H1 (cell line): ENCODE measurements around the gene RDH11. TPM values are rescaled to one million over a fixed set of nuclear protein-coding genes. Genes with fewer than 3 reads are reported as not detected.

Experiments
- CTCF ChIA-PET: fragments of 300-600 bp; sonication (Branson Sonifier 250); formaldehyde crosslinking; loops from one replicate; lab custom pipeline; 2021; ENCODE audit not compliant: partially characterized antibody; lab: Charles Lee
- POLR2A ChIA-PET: fragments of 300-600 bp; sonication (Branson Sonifier 250); formaldehyde crosslinking; loops from one replicate; lab custom pipeline; 2021; ENCODE audit warnings: inconsistent platforms; ENCODE audit not compliant: partially characterized antibody; lab: Charles Lee
- DNase-seq, 2 experiments: peaks; one replicate each; pipeline versions ENCODE4 v3.0.0 to v3.0.0-alpha.2; 2010 to 2022; ENCODE audit warnings: low spot score in 2 of 2, low read depth in 1 of 2, mixed read lengths in 1 of 2
- FAIRE-seq: peaks from 2 replicates; lab custom pipeline; 2011; peaks lifted over from hg19 to GRCh38; lab: Jason Lieb, UNC
- H2AFZ ChIP-seq: 2 replicates; pipeline ENCODE4 v1.8.1; 2012; ENCODE audit warnings: low read length, inconsistent platforms
- H2AK5ac ChIP-seq: 2 replicates; pipeline ENCODE4 v1.6.1; 2013; ENCODE audit warnings: low read depth, low read length
- H2BK120ac ChIP-seq: replicated peaks from 2 replicates; pipeline ENCODE3; 2013; ENCODE audit warnings: low read depth, low read length, inconsistent platforms
- H2BK12ac ChIP-seq: 2 replicates; pipeline ENCODE4 v1.6.1; 2013; ENCODE audit warnings: low read depth, low read length
- H2BK15ac ChIP-seq: 2 replicates; pipeline ENCODE4 v1.6.1; 2013; ENCODE audit warnings: low read length
- H2BK20ac ChIP-seq: 2 replicates; pipeline ENCODE4 v1.6.1; 2013; ENCODE audit warnings: low read length
- H2BK5ac ChIP-seq: 2 replicates; pipeline ENCODE4 v1.6.1; 2013; ENCODE audit warnings: low read depth, low read length
- H3K14ac ChIP-seq: 2 replicates; pipeline ENCODE4 v1.6.1; 2013; ENCODE audit warnings: inconsistent platforms; ENCODE audit not compliant: insufficient read length
- H3K18ac ChIP-seq: 2 replicates; pipeline ENCODE4 v1.6.1; 2013; ENCODE audit warnings: low read length; ENCODE audit errors: extremely low read depth
- H3K23ac ChIP-seq: 2 replicates; pipeline ENCODE4 v1.6.1; 2013; ENCODE audit warnings: inconsistent platforms; ENCODE audit not compliant: insufficient read length
- H3K23me2 ChIP-seq: 2 replicates; pipeline ENCODE4 v1.6.1; 2013; ENCODE audit warnings: low read depth, low read length
- H3K27ac ChIP-seq: 2 replicates; pipeline ENCODE4 v1.6.1; 2011; ENCODE audit warnings: low read depth, low read length, inconsistent platforms
- H3K27me3 ChIP-seq, 4 experiments: replicated peaks in 1 of 4; 1 replicate in 1 of 4; 2 replicates in 3 of 4; pipeline versions ENCODE4 v1.6.1 to v1.8.1; 2011 to 2013; ENCODE audit warnings: low read length in 3 of 4, mild to moderate bottlenecking in 3 of 4, inconsistent platforms in 2 of 4, mixed read lengths in 2 of 4, moderate library complexity in 1 of 4; ENCODE audit not compliant: control insufficient read depth in 3 of 4, insufficient read depth in 3 of 4; ENCODE audit errors: extremely low read depth in 1 of 4
- H3K36me3 ChIP-seq, 4 experiments: 2 replicates each; pipeline versions ENCODE4 v1.6.1 to v1.8.1; 2011 to 2013; ENCODE audit warnings: mild to moderate bottlenecking in 4 of 4, low read length in 3 of 4, moderate library complexity in 2 of 4, control low read depth in 1 of 4, inconsistent platforms in 1 of 4; ENCODE audit not compliant: insufficient read depth in 4 of 4, control insufficient read depth in 2 of 4
- H3K4ac ChIP-seq: replicated peaks from 2 replicates; pipeline ENCODE3; 2013; ENCODE audit warnings: low read length, low read depth, mixed read lengths, inconsistent platforms; ENCODE audit not compliant: insufficient read length
- H3K4me1 ChIP-seq, 4 experiments: replicated peaks in 1 of 4; 1 replicate in 1 of 4; 2 replicates in 3 of 4; pipeline versions ENCODE4 v1.6.1 to v1.8.1; 2011 to 2013; ENCODE audit warnings: low read length in 3 of 4, inconsistent platforms in 2 of 4, mixed read lengths in 1 of 4; ENCODE audit not compliant: insufficient read depth in 4 of 4, control insufficient read depth in 3 of 4
- H3K4me2 ChIP-seq, 2 experiments: 2 replicates each; pipeline versions ENCODE4 v1.6.1 to v1.8.1; 2011 to 2013; ENCODE audit warnings: low read depth in 2 of 2, low read length in 2 of 2, control low read depth in 1 of 2, inconsistent platforms in 1 of 2, mild to moderate bottlenecking in 1 of 2; ENCODE audit not compliant: insufficient read depth in 1 of 2
- H3K4me3 ChIP-seq, 4 experiments: fragments of 200-600, 300-600 bp in 1 of 4; sonication (generic), shearing (Covaris generic), sonication (Bioruptor Twin) in 1 of 4; 2 replicates each; pipeline versions ENCODE4 v1.5.1 to v1.8.1; 2011 to 2016; ENCODE audit warnings: low read length in 4 of 4, low read depth in 3 of 4, control low read depth in 2 of 4, inconsistent platforms in 2 of 4, mild to moderate bottlenecking in 2 of 4, mixed read lengths in 1 of 4, moderate library complexity in 1 of 4; ENCODE audit not compliant: insufficient read depth in 2 of 4; ENCODE audit errors: extremely low read depth in 1 of 4
- H3K56ac ChIP-seq: replicated peaks from 2 replicates; pipeline ENCODE3; 2013; ENCODE audit warnings: low read depth, mild to moderate bottlenecking, mixed read lengths, low read length, inconsistent platforms; ENCODE audit not compliant: insufficient read length
- H3K79me1 ChIP-seq: 2 replicates; pipeline ENCODE4 v1.6.1; 2013; ENCODE audit warnings: low read depth, low read length, control low read depth
- H3K79me2 ChIP-seq, 2 experiments: 2 replicates each; pipeline versions ENCODE4 v1.6.1 to v1.8.1; 2012 to 2013; ENCODE audit warnings: low read length in 2 of 2, mild to moderate bottlenecking in 2 of 2, inconsistent platforms in 1 of 2; ENCODE audit not compliant: insufficient read depth in 2 of 2, control insufficient read depth in 1 of 2
- H3K9ac ChIP-seq, 4 experiments: replicated peaks in 1 of 4; 1 replicate in 1 of 4; 2 replicates in 3 of 4; pipeline versions ENCODE4 v1.6.1 to v1.8.1; 2011 to 2013; ENCODE audit warnings: low read depth in 3 of 4, low read length in 3 of 4, control low read depth in 2 of 4, mild to moderate bottlenecking in 2 of 4, moderate library complexity in 2 of 4, inconsistent platforms in 1 of 4; ENCODE audit errors: extremely low read depth in 1 of 4
- H3K9me3 ChIP-seq, 2 experiments: 2 replicates each; pipeline versions ENCODE4 v1.6.1 to v1.8.1; 2012 to 2013; ENCODE audit warnings: mild to moderate bottlenecking in 2 of 2, moderate library complexity in 2 of 2, control low read depth in 1 of 2, inconsistent platforms in 1 of 2, low read depth in 1 of 2, low read length in 1 of 2, mixed read lengths in 1 of 2; ENCODE audit not compliant: insufficient read depth in 2 of 2
- H4K20me1 ChIP-seq, 2 experiments: replicated peaks in 1 of 2; 2 replicates each; pipeline versions ENCODE3 to v1.8.1; 2011 to 2013; ENCODE audit warnings: inconsistent platforms in 2 of 2, low read length in 2 of 2, mild to moderate bottlenecking in 1 of 2; ENCODE audit not compliant: insufficient read depth in 2 of 2, control insufficient read depth in 1 of 2
- H4K5ac ChIP-seq: 2 replicates; pipeline ENCODE4 v1.6.1; 2013; ENCODE audit warnings: low read length, low read depth, mixed read lengths, inconsistent platforms; ENCODE audit not compliant: insufficient read length
- H4K8ac ChIP-seq: 2 replicates; pipeline ENCODE4 v1.8.0; 2013; ENCODE audit warnings: mild to moderate bottlenecking, moderate library complexity, low read length, inconsistent platforms; ENCODE audit not compliant: insufficient read depth; ENCODE audit errors: extremely low read depth
- H4K91ac ChIP-seq: replicated peaks from 2 replicates; pipeline ENCODE3; 2013; ENCODE audit warnings: low read length, mixed read lengths, inconsistent platforms; ENCODE audit not compliant: insufficient read length
- ASH2L ChIP-seq: fragments of 200-600, 300-600 bp; sonication (generic); IDR thresholded peaks from one replicate; pipeline ENCODE4 v1.7.1; 2017; ENCODE audit warnings: low read length
- ATF2 ChIP-seq: IDR thresholded peaks from 2 replicates; pipeline ENCODE4 v1.6.1; 2012; ENCODE audit warnings: low read length, inconsistent platforms
- SIX5 ChIP-seq: IDR thresholded peaks from 2 replicates; pipeline ENCODE4 v1.6.1; 2011; ENCODE audit warnings: mild to moderate bottlenecking, low read depth, low read length
- SP2 ChIP-seq: IDR thresholded peaks from 2 replicates; pipeline ENCODE4 v1.6.1; 2012; ENCODE audit warnings: mild to moderate bottlenecking, low read length, inconsistent platforms
- TAF1 ChIP-seq: IDR thresholded peaks from 2 replicates; pipeline ENCODE4 v1.6.1; 2011; ENCODE audit warnings: mild to moderate bottlenecking, low read depth, low read length
- WGBS, 2 experiments: shearing (Covaris generic) in 1 of 2; methylation state at CpG; one replicate each; pipeline versions ENCODE4 v1.1.6 to v1.1.7; 2013 to 2015; ENCODE audit warnings: low lambda C conversion rate in 2 of 2, mixed read lengths in 2 of 2, inconsistent platforms in 1 of 2, low coverage in 1 of 2, missing lambda C conversion rate in 1 of 2; ENCODE audit not compliant: insufficient replicate concordance in 2 of 2, insufficient coverage in 1 of 2, insufficient read length in 1 of 2; ENCODE audit errors: extremely low coverage in 1 of 2, missing lambda C conversion rate in 1 of 2; 5-methylcytosine and 5-hydroxymethylcytosine counted together
- polyA plus RNA-seq, 7 experiments: library from polyadenylated mRNA; depleted of rRNA in 3 of 7; stranded (reverse) in 5 of 7; unstranded in 2 of 7; fragments of >200 nt in 5 of 7; fragments of 200-250 nt in 2 of 7; gene quantifications; 1 replicate in 5 of 7; 2 replicates in 1 of 7; 4 replicates in 1 of 7; pipeline versions ENCODE4 v1.2.1 to v1.2.3, GENCODE V29; 2011 to 2013; ENCODE audit warnings: missing spikeins in 2 of 7, mixed read lengths in 2 of 7
- total RNA-seq: library from RNA; stranded (reverse); fragmentation: NEBNext Ultra II Directional; extraction: Animal tissue kit (Norgen Biotek cat#: 25700); gene quantifications from 2 replicates; pipeline ENCODE4 v1.2.1, GENCODE V29; 2021

The RDH11 gene
- total and polyA plus RNA-seq, 2 of the 8 experiments (the other 6 are each of a cell fraction or from before 2014, with no cell fraction given) = 104 to 117 TPM

- peaks cover 0 to 58% of the 10 kb centered on the region in 2 experiments; a peak in 2 of 4 replicates for H3K79me2 ChIP-seq
- POLR2A ChIA-PET = no interaction called here
Observed at GRCh38 chr14:67665868-67666267, 29.7 kb downstream of the RDH11 start.

More at GRCh38 chr14:67665868-67666267, 29.7 kb downstream of the RDH11 start:
- CTCF ChIA-PET = interaction anchor here (0.6 to 14.5 kb wide), 12 partner anchors 9 to 239 kb away, joined by 3 to 142 read pairs (median 5); partner anchors contain the start of genes ARG2 and RDH12
- Histone ChIP-seq H2BK12ac (no peak overlapping the region), H2AFZ (no peak overlapping the region), H3K79me1 (peaks cover 2% of the 10 kb centered on the region; the same call in 1 of the 2 replicates), H2AK5ac (no peak overlapping the region), H2BK5ac (no peak overlapping the region), H2BK20ac (no peak overlapping the region), H4K20me1 (peaks cover 0 to 8% of the 10 kb centered on the region in 2 experiments), H3K23ac (no peak overlapping the region), H3K18ac (no peak overlapping the region), H2BK15ac (no peak overlapping the region), H3K27ac (no peak overlapping the region), H3K23me2 (no peaks in the 10 kb centered on the region), H3K9me3 (no peaks in the 10 kb centered on the region), H3K56ac (no peak overlapping the region), H4K91ac (no peak overlapping the region), H3K27me3 (no peaks in the 10 kb centered on the region), H2BK120ac (no peak overlapping the region), H3K4me1 (no peaks in the 10 kb centered on the region), H4K8ac (no peak overlapping the region), H3K14ac (no peak overlapping the region), H3K4me3 (no peak overlapping the region), H3K36me3 (no peaks in the 10 kb centered on the region), H3K4ac (no peak overlapping the region), H3K9ac (peak overlapping the region in 1 of 4 experiments; percentile 15; a peak in 1 of 7 replicates), H3K4me2 (no peak overlapping the region), H4K5ac (no peak overlapping the region)
- WGBS, 2 experiments = 85% methylated on average over 2 of the region's 2 CpGs; no CpG with 5 or more reads in 1 of the 2 experiments
- DNase-seq (no peak), FAIRE-seq (no peak)
- TF ChIP-seq TAF1 = no peak
- TF ChIP-seq SIX5 = no peak
- TF ChIP-seq ATF2 = no peak
- TF ChIP-seq SP2 = no peak
- no peak for TF ChIP-seq ASH2L
